Heart left ventricle (tissue), 16 donors: ENCODE data around the gene OSGIN1. TPM values are rescaled to one million over a fixed set of nuclear protein-coding genes. Genes with fewer than 3 reads are reported as not detected.

ENCODE experiments used
- ATAC-seq, 4 donors: fragments of 200-7000 bp; cut with Tn5 transposase; one replicate each; pipeline ENCODE4 v1.9.1; 2020 to 2022; ENCODE audit warnings: moderate library complexity in 4 of 4, mild to moderate bottlenecking in 3 of 4, moderate number of reproducible peaks in 1 of 4
- DNase-seq, 5 donors: peaks; one replicate each; pipeline ENCODE4 v3.0.0-alpha.2; 2020
- H3K27ac ChIP-seq, 12 donors: fragments of 200-600 bp; sonication (generic) in 4 of 12; one replicate each; pipeline versions ENCODE4 v1.5.0 to v1.8.0; 2016 to 2022; ENCODE audit warnings: mild to moderate bottlenecking in 2 of 12
- H3K27me3 ChIP-seq, 9 donors: fragments of 200-600 bp; sonication (generic) in 2 of 9; one replicate each; pipeline versions ENCODE4 v1.5.1 to v1.8.0; 2016 to 2022; ENCODE audit warnings: mild to moderate bottlenecking in 3 of 9
- H3K36me3 ChIP-seq, 9 donors: fragments of 200-600 bp; sonication (generic) in 2 of 9; one replicate each; pipeline versions ENCODE4 v1.5.0 to v1.8.0; 2018 to 2022; ENCODE audit warnings: mild to moderate bottlenecking in 2 of 9
- H3K4me1 ChIP-seq, 12 donors: fragments of 200-600 bp; sonication (generic) in 4 of 12; one replicate each; pipeline versions ENCODE4 v1.5.0 to v1.8.0; 2016 to 2022; ENCODE audit warnings: mild to moderate bottlenecking in 3 of 12
- H3K4me3 ChIP-seq, 12 donors: fragments of 200-600 bp; sonication (generic) in 4 of 12; one replicate each; pipeline versions ENCODE4 v1.5.0 to v1.8.0; 2017 to 2022; ENCODE audit warnings: mild to moderate bottlenecking in 9 of 12, moderate library complexity in 4 of 12
- H3K9me3 ChIP-seq, 12 donors: fragments of 200-600 bp; sonication (generic) in 4 of 12; one replicate each; pipeline versions ENCODE4 v1.5.0 to v1.8.0; 2016 to 2022; ENCODE audit warnings: mild to moderate bottlenecking in 1 of 12
- POLR2A ChIP-seq, 2 donors: fragments of 450-650 bp; IDR thresholded peaks; one replicate each; pipeline ENCODE4 v1.6.1; 2017; ENCODE audit warnings: antibody characterized with exemption in 2 of 2, mild to moderate bottlenecking in 2 of 2, moderate library complexity in 2 of 2
- WGBS, 4 donors: extraction: QIAGEN DNeasy Blood & Tissue Kit in 2 of 4; methylation state at CpG; one replicate each; pipeline versions ENCODE4 v1.1.5 to v1.1.7; 2013 to 2018; 5-methylcytosine and 5-hydroxymethylcytosine counted together
- intact Hi-C, 10 donors: fragments of 100-400 bp; cut with DNase I; formaldehyde crosslinking; loops; one replicate each; pipeline versions ENCODE4 v1.11.1 to v1.14.2; 2022
- long read RNA-seq, 3 donors: library from polyadenylated mRNA; unstranded; transcript quantifications; one replicate each; pipeline ENCODE4 v2.0.0, GENCODE V29; 2020 to 2021
- polyA plus RNA-seq, 2 donors: library from polyadenylated mRNA; stranded (reverse); fragments of 200-250 nt; gene quantifications; one replicate each; pipeline ENCODE4 v1.2.3, GENCODE V29; 2013
- total RNA-seq, 9 donors: library from RNA; depleted of rRNA in 2 of 9; stranded (reverse); fragments of >200 nt in 2 of 9; fragmentation: NEBNext Ultra II Directional in 3 of 9; extraction: Animal tissue kit (Norgen Biotek cat#: 25700) in 3 of 9; gene quantifications; one replicate each; pipeline versions ENCODE4 v1.1.0 to v1.2.4, GENCODE V29; 2016 to 2023
- TF ChIP-seq, protein P1 (sequence below), 12 donors: fragments of 200-600 bp; sonication (generic) in 4 of 12; IDR thresholded peaks; one replicate each; pipeline versions ENCODE4 v1.5.0 to v1.8.0; 2018 to 2022; ENCODE audit warnings: antibody characterized with exemption in 12 of 12, mild to moderate bottlenecking in 5 of 12
- donor health status: ischemic (EF 13 %, LVEDD 7.1; RV severe dilation, severe dysfunction).
- donor health status: healthy with polysubstance abuse.
- donor health status: DM: no; HTN: yes; CAD: no.
- donor health status: DM: no; HTN: no; CAD: no.
- donor health status: ischemic (EF 25% LVEDD 6.9; RV normal size, moderate dysfunction).
- donor health status: ischemic (EF 25% LVEDD 5.7; RV mildly dilated, moderate dysfunction).
- donor health status: healthy.
- donor health status: DM: yes; HTN: yes; CAD: no.
- donor health status: ischemic (EF 35%, LVEDD 5.7; RV mildly dilated, moderate dysfunction).
- donor health status: nonischemic (EF 11% LVEDD 7.7; RV severe dilation, severe dysfunction).
- donor health status: DM: yes; HTN: yes; CAD: no.
- donor health status: PGD.
- donor health status: ischemic (EF 29% LVEDD 5.4; RV normal size, mild dysfunction).
- donor health status: nonischemic (EF 23%, LVEDD 6.1; RV moderate dilation, normal function).

The OSGIN1 gene, protein sequence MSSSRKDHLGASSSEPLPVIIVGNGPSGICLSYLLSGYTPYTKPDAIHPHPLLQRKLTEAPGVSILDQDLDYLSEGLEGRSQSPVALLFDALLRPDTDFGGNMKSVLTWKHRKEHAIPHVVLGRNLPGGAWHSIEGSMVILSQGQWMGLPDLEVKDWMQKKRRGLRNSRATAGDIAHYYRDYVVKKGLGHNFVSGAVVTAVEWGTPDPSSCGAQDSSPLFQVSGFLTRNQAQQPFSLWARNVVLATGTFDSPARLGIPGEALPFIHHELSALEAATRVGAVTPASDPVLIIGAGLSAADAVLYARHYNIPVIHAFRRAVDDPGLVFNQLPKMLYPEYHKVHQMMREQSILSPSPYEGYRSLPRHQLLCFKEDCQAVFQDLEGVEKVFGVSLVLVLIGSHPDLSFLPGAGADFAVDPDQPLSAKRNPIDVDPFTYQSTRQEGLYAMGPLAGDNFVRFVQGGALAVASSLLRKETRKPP
- total RNA-seq = 10 to 100 TPM in 2 of 9 donors, 1 to 10 TPM in 7; 3.3 to 11.0 (median 7.0) TPM
- polyA plus RNA-seq = 10 to 100 TPM in 1 of 2 donors, 1 to 10 TPM in 1; 7.4 to 12.8 TPM
- long read RNA-seq, donor 1, partial matches to known transcripts = 3 of 4 reads
- long read RNA-seq, donor 1, other reads (novel, unspliced or antisense) = 1 of 4 reads
- long read RNA-seq, donor 2, partial matches to known transcripts = 5 of 8 reads
- long read RNA-seq, donor 2, other reads (novel, unspliced or antisense) = 1 of 8 reads
- long read RNA-seq, donor 3, partial matches to known transcripts = 6 of 11 reads
- long read RNA-seq, donor 3, other reads (novel, unspliced or antisense) = 1 of 11 reads

DNA sequence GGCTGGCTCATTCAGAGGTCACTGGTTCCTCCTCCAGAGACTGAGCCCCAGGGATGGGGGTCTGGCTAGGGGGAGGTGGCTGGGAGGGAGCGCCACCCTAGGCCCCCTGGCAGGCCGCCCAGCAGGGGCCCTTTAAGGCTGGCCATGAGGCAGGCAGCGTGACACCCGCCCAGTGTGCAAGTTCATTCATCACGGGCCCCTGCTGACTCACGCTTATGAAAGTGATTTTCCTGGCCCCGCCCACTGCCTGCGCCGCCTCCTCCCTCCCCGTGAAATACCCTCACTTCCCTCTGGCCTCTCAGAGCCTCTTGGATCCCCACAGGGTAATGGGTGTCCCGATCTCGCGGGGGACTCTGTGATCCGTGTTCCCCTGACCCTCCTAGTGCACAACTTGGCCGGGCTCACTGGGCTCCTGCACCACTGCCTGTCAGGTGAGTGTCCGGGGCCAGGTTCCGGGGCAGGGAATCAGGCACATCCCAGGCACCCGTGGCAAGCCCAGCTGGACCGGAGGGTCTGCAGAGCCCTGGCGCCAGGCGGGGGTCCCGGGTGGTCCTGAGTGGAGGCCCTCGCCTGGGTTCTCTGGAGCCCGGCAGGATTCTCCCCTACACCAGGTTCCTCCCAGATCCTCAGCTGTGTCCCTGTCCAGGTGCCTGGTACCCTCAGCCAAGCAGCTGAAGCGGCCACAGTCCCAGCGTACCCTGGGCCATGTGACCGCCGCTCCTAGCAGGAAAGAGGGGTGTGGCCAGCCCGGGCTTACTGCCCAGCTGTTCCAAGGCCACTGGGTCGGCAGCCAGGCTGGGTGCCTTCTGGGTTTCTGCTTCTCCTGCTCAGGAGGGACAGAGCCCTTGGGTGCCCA, at the start of gene OSGIN1:
Gene OSGIN1, plus strand, starts transcription at position 301 of the 856 bp plus-strand sequence. CDS start 4,432 bp downstream, outside the sequence.
- peak; percentile 92 to 96 (median 93) for DNase-seq
- no peaks in the 10 kb centered on the region for H3K9me3 ChIP-seq
- H3K27me3 ChIP-seq = no peaks in the 10 kb centered on the region
- H3K36me3 ChIP-seq = peaks cover 0 to 3% (median 0%) of the 10 kb centered on the region in 9 donors
- H3K4me3 ChIP-seq = peak within 1 kb of the TSS; percentile 36 to 87 (median 63)
- TF ChIP-seq, protein P1, sequence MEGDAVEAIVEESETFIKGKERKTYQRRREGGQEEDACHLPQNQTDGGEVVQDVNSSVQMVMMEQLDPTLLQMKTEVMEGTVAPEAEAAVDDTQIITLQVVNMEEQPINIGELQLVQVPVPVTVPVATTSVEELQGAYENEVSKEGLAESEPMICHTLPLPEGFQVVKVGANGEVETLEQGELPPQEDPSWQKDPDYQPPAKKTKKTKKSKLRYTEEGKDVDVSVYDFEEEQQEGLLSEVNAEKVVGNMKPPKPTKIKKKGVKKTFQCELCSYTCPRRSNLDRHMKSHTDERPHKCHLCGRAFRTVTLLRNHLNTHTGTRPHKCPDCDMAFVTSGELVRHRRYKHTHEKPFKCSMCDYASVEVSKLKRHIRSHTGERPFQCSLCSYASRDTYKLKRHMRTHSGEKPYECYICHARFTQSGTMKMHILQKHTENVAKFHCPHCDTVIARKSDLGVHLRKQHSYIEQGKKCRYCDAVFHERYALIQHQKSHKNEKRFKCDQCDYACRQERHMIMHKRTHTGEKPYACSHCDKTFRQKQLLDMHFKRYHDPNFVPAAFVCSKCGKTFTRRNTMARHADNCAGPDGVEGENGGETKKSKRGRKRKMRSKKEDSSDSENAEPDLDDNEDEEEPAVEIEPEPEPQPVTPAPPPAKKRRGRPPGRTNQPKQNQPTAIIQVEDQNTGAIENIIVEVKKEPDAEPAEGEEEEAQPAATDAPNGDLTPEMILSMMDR (IDR thresholded peaks at IDR 0.05) = no peak
- TF ChIP-seq POLR2A (IDR thresholded peaks at IDR 0.05) = peak; percentile 48 to 94
- intact Hi-C loops = loop anchor here in 6 of 10 donors (1.0 to 10.0 kb wide), 8 partner anchors 41 to 532 kb away; partner anchors contain the start of genes MLYCD (in 1 of the 6) and TAF1C (in 1 of the 6)
- WGBS, 4 donors = 0 to 9% (median 3%) methylated on average over 6 to 30 of the region's 30 CpGs
- peak; percentile 89 to 94 (median 92) for ATAC-seq
- H3K4me1 ChIP-seq = peaks cover 0 to 49% (median 28%) of the 10 kb centered on the region in 12 donors
- H3K27ac ChIP-seq = peak within 1 kb of the TSS; percentile 64 to 99 (median 94)

DNA sequence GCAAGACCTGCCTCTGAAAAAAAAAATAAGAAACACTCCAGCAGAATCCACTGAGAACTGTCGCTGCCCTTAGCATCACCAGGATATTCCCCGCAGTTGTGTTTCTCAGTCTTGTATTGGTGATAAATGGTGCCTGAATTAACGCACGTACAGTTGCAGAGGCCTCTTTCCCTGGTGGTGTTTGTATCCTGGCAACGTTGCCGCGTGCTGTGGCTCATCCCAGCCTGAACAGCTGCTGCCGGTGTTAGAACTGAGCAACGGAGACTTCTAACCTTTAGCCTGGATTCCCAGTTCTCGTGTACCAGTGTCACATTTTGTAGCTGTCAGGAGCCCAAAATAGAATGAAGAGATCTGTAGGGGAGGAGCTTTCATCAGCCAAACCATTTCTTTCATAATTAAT, 49.3 kb upstream of the OSGIN1 start:
- 39 to 64% (median 47%) methylated on average over 10 of the region's 10 CpGs for WGBS, 4 donors
- TF ChIP-seq, protein P1 (IDR thresholded peaks at IDR 0.05) = no peak
- TF ChIP-seq POLR2A (IDR thresholded peaks at IDR 0.05) = no peak
- intact Hi-C loops = loop anchor here in 1 of 10 donors (5.0 kb wide), 1 partner anchor 49 kb away; the partner anchor contains the start of gene OSGIN1
- Histone ChIP-seq H3K4me1 (peaks cover 0 to 70% (median 35%) of the 10 kb centered on the region in 12 donors), H3K27ac (peak overlapping the region; percentile 33 to 99 (median 86)), H3K36me3 (peaks cover 0 to 35% (median 20%) of the 10 kb centered on the region in 9 donors), H3K27me3 (no peaks in the 10 kb centered on the region), H3K9me3 (no peaks in the 10 kb centered on the region), H3K4me3 (peak overlapping the region in 6 of 12 donors; percentile 3 to 36 (median 21))
- DNase-seq (peak; percentile 77 to 88 (median 82)), ATAC-seq (peak; percentile 83 to 91 (median 85))

DNA sequence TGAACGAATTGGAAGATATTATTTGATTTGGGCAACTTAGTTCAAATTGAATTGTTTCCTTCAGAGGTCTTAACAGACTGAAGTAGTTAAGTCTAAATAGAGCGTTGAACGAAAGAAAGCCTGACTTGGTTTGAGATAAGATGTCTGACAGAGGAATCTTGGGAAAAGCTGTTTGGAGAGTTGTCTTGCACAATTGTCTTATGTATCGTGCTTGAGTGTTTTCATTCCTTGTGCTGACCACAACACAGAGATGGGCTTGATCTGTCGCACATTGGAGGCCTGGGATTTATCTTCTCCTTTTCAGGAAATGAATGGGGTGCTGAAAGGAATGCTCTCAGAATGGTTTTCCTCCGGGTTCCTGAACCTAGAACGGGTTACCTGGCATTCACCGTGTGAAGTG, 46.4 kb upstream of the OSGIN1 start:
- TF ChIP-seq POLR2A (IDR thresholded peaks at IDR 0.05) = no peak
- TF ChIP-seq, protein P1 (IDR thresholded peaks at IDR 0.05) = no peak
- peak overlapping the region in 3 of 12 donors; percentile 84 to 99 (median 97) for H3K27ac ChIP-seq
- ATAC-seq (no peak), DNase-seq (no peak)
- H3K9me3 ChIP-seq = no peaks in the 10 kb centered on the region
- H3K4me1 ChIP-seq = peaks cover 0 to 55% (median 27%) of the 10 kb centered on the region in 12 donors
- peaks cover 0 to 63% (median 46%) of the 10 kb centered on the region in 9 donors for H3K36me3 ChIP-seq
- no peaks in the 10 kb centered on the region for H3K27me3 ChIP-seq
- WGBS, 4 donors = 34 to 46% (median 42%) methylated on average over 8 of the region's 8 CpGs
- no peak overlapping the region for H3K4me3 ChIP-seq
- intact Hi-C loops = no loop called here
